GM12872 (cell line): Measurements from ENCODE around the gene LDB2.

ENCODE experiments used
- CTCF ChIP-seq: IDR thresholded peaks from 3 replicates; pipeline ENCODE4 v1.5.1; 2011; ENCODE audit warnings: low read depth, mild to moderate bottlenecking, low read length, moderate library complexity; ENCODE audit not compliant: insufficient read depth

LDB2 gene

GRCh38 chr4:16591272-16591826 lies 307.1 kb downstream of the LDB2 start:
- TF ChIP-seq CTCF: no peak

GRCh38 chr4:16590797-16591196 lies 307.6 kb downstream of the LDB2 start:
- no peak for TF ChIP-seq CTCF

- no peak for TF ChIP-seq CTCF
Observed at GRCh38 chr4:16588651-16589050, 309.8 kb downstream of the LDB2 start.

GRCh38 chr4:16588149-16588548 lies 310.3 kb downstream of the LDB2 start:
- TF ChIP-seq CTCF: no peak

- TF ChIP-seq CTCF: no peak
Observed at GRCh38 chr4:16585053-16585452, 313.4 kb downstream of the LDB2 start.

- no peak for TF ChIP-seq CTCF
Observed at GRCh38 chr4:16583764-16584163, 314.7 kb downstream of the LDB2 start.

GRCh38 chr4:16582526-16582925 lies 315.9 kb downstream of the LDB2 start:
- 0 out of 3 replicates have a peak, but pooled peaks have one; percentile 13 for TF ChIP-seq CTCF
